Heart left ventricle (tissue), 13 donors: ENCODE measurements around the gene ARMH3.

Experiments
- POLR2A ChIP-seq, 2 donors: fragments of 450-650 bp; IDR thresholded peaks; one replicate each; pipeline ENCODE4 v1.6.1; 2017; ENCODE audit warnings: antibody characterized with exemption in 2 of 2, mild to moderate bottlenecking in 2 of 2, moderate library complexity in 2 of 2
- TF ChIP-seq, protein P1 (sequence below), 12 donors: fragments of 200-600 bp; sonication (generic) in 4 of 12; IDR thresholded peaks; one replicate each; pipeline versions ENCODE4 v1.5.0 to v1.8.0; 2018 to 2022; ENCODE audit warnings: antibody characterized with exemption in 12 of 12, mild to moderate bottlenecking in 5 of 12
- donor health status: ischemic (EF 13 %, LVEDD 7.1; RV severe dilation, severe dysfunction).
- donor health status: DM: no; HTN: yes; CAD: no.
- donor health status: DM: no; HTN: no; CAD: no.
- donor health status: ischemic (EF 25% LVEDD 6.9; RV normal size, moderate dysfunction).
- donor health status: ischemic (EF 25% LVEDD 5.7; RV mildly dilated, moderate dysfunction).
- donor health status: ischemic (EF 35%, LVEDD 5.7; RV mildly dilated, moderate dysfunction).
- donor health status: nonischemic (EF 11% LVEDD 7.7; RV severe dilation, severe dysfunction).
- donor health status: DM: yes; HTN: yes; CAD: no.
- donor health status: PGD.
- donor health status: ischemic (EF 29% LVEDD 5.4; RV normal size, mild dysfunction).
- donor health status: nonischemic (EF 23%, LVEDD 6.1; RV moderate dilation, normal function).

DNA sequence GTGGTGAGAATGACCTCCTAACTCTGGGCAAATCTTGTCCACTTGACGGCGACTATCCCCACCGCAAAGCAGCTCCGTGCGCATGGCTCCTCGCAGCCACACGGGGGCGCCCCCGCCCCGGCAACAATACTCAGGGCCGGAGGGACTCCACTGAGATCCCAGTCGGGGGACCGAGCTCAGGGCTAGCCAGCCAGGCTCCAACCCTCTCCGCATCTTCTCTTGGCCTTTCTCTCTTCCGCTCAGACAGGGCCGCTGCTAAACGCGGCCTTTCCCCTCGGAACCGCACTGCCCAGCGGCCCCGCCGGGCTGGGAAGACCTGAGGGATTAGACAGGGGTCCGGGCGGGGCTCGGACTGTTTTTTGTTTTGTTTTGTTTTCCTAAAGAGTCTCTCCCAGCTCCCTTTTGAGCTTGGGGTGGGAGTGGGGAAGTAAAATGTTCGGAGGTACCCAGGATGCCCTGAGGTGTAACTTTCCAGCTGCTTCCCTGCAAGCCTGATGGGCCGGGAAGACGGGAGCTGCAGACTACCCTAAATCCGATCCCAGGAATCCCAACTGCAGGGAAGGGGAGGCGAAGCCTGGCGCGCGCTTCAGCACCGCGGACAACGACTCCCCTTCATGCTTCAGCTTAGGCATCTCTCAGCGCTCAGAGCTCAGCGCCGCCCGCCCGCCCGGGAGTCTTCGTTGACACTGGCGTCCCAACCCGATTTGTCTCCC, 215.1 kb downstream of the ARMH3 start:
- TF ChIP-seq, protein P1, sequence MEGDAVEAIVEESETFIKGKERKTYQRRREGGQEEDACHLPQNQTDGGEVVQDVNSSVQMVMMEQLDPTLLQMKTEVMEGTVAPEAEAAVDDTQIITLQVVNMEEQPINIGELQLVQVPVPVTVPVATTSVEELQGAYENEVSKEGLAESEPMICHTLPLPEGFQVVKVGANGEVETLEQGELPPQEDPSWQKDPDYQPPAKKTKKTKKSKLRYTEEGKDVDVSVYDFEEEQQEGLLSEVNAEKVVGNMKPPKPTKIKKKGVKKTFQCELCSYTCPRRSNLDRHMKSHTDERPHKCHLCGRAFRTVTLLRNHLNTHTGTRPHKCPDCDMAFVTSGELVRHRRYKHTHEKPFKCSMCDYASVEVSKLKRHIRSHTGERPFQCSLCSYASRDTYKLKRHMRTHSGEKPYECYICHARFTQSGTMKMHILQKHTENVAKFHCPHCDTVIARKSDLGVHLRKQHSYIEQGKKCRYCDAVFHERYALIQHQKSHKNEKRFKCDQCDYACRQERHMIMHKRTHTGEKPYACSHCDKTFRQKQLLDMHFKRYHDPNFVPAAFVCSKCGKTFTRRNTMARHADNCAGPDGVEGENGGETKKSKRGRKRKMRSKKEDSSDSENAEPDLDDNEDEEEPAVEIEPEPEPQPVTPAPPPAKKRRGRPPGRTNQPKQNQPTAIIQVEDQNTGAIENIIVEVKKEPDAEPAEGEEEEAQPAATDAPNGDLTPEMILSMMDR (IDR thresholded peaks at IDR 0.05), result peak; percentile 86 to 96 (median 91)
- TF ChIP-seq POLR2A (IDR thresholded peaks at IDR 0.05), result no peak
